Fibroblast of lung (primary cell): ENCODE data around the gene GSTM5.

Source experiments
- EZH2 ChIP-seq: IDR thresholded peaks from 2 replicates; pipeline ENCODE4 v1.5.1; 2012; ENCODE audit warnings: low read length, control low read depth, mild to moderate bottlenecking; ENCODE audit errors: missing control alignments
- TF ChIP-seq, protein P1 (sequence below), 2 donors: IDR thresholded peaks in 1 of 2; conservative IDR thresholded peaks in 1 of 2; 1 replicate in 1 of 2; 2 replicates in 1 of 2; pipeline ENCODE4 v1.5.1; 2011 to 2012; ENCODE audit warnings: low read length in 2 of 2, control low read depth in 1 of 2, inconsistent platforms in 1 of 2, low read depth in 1 of 2, mild to moderate bottlenecking in 1 of 2

DNA sequence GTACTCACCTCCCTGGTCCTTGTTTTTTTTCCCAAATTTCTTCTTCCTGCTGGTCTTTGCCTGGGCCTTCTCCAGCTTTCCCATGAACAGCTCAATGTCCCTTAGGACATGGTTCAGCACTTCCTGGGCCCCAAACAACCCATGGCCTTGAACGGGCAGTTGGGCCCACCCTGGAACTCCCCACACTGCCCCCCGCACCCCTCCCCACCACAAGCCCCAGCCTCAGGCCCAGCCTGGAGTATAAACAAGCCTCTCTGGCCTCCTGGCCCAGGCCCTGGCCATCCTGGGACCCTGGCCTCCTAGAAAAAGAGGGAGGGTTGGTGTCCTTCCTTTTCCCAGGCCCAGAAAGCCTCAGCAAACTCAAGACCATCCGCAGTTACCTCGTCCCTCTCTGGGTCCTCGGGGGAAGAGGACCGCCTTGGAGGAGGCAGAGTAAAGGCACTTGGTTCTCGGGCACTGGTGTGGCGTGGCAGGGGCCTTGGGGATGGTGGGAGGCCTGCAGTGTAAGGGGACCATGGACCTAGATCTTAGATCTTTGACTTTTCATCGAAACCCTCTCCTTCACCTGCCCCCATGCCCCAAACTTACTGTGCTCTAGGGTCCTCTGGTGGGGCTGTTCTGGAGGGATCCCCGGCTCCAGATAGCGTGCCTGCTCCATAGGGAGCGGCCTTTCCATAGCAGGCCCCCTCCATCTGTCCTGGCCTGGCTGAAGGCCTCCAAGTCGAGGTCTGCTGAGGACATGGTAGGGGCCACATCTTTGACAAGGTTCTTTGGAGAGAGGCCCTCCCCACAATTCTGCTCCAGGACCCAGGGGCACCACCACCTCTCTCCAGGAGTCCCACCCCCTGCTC, 46.1 kb downstream of the GSTM5 start:
- TF ChIP-seq, protein P1, sequence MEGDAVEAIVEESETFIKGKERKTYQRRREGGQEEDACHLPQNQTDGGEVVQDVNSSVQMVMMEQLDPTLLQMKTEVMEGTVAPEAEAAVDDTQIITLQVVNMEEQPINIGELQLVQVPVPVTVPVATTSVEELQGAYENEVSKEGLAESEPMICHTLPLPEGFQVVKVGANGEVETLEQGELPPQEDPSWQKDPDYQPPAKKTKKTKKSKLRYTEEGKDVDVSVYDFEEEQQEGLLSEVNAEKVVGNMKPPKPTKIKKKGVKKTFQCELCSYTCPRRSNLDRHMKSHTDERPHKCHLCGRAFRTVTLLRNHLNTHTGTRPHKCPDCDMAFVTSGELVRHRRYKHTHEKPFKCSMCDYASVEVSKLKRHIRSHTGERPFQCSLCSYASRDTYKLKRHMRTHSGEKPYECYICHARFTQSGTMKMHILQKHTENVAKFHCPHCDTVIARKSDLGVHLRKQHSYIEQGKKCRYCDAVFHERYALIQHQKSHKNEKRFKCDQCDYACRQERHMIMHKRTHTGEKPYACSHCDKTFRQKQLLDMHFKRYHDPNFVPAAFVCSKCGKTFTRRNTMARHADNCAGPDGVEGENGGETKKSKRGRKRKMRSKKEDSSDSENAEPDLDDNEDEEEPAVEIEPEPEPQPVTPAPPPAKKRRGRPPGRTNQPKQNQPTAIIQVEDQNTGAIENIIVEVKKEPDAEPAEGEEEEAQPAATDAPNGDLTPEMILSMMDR (conservative IDR thresholded peaks at IDR 0.05 in 1 of 2, IDR thresholded peaks at IDR 0.05 in 1 of 2; ENCODE audit: low read depth in 1 of 2, low read length in 2 of 2), result no peak
- no peak for TF ChIP-seq EZH2
